Keratinocyte (primary cell): ENCODE data around the gene GM2A. TPM values are rescaled to one million over a fixed set of nuclear protein-coding genes. Genes with fewer than 3 reads are reported as not detected.

Experiments
- DNase-seq: peaks from one replicate; pipeline ENCODE4 v3.0.0-alpha.2; 2011; ENCODE audit warnings: low read depth, missing footprints, low spot score
- FAIRE-seq: peaks from 2 replicates; lab custom pipeline; 2011; peaks lifted over from hg19 to GRCh38; lab: Jason Lieb, UNC
- H2AFZ ChIP-seq: 2 replicates; pipeline ENCODE4 v1.6.0; 2012; ENCODE audit warnings: low read length, control low read depth, inconsistent platforms; ENCODE audit not compliant: control insufficient read depth
- H3K27ac ChIP-seq: 2 replicates; pipeline ENCODE4 v1.5.1; 2011; ENCODE audit warnings: low read length; ENCODE audit not compliant: control insufficient read depth, insufficient read depth
- H3K27me3 ChIP-seq: 3 replicates; pipeline ENCODE4 v1.6.0; 2011; ENCODE audit warnings: low read length; ENCODE audit not compliant: control insufficient read depth, insufficient read depth; ENCODE audit errors: extremely low read depth
- H3K36me3 ChIP-seq, 2 experiments: 2 replicates in 1 of 2; 3 replicates in 1 of 2; pipeline ENCODE4 v1.5.1; 2011; ENCODE audit warnings: low read length in 2 of 2, mild to moderate bottlenecking in 1 of 2; ENCODE audit not compliant: control insufficient read depth in 2 of 2, insufficient read depth in 2 of 2; ENCODE audit errors: extremely low read depth in 1 of 2
- H3K4me1 ChIP-seq: 3 replicates; pipeline ENCODE4 v1.5.1; 2011; ENCODE audit warnings: low read length; ENCODE audit not compliant: control insufficient read depth, insufficient read depth; ENCODE audit errors: extremely low read depth
- H3K4me2 ChIP-seq: 3 replicates; pipeline ENCODE4 v1.6.0; 2011; ENCODE audit warnings: low read depth, low read length; ENCODE audit not compliant: control insufficient read depth, insufficient read depth; ENCODE audit errors: extremely low read depth
- H3K4me3 ChIP-seq, 3 experiments: fragments of 200-600 bp in 1 of 3; sonication (generic) in 1 of 3; 2 replicates in 2 of 3; 3 replicates in 1 of 3; pipeline ENCODE4 v1.5.1; 2011 to 2016; ENCODE audit warnings: low read length in 3 of 3, mild to moderate bottlenecking in 3 of 3, control low read depth in 2 of 3, inconsistent platforms in 1 of 3, low read depth in 1 of 3, mixed read lengths in 1 of 3, mixed run types in 1 of 3, moderate library complexity in 1 of 3; ENCODE audit not compliant: control insufficient read depth in 2 of 3, insufficient read depth in 2 of 3; ENCODE audit errors: extremely low read depth in 1 of 3
- H3K79me2 ChIP-seq: 2 replicates; pipeline ENCODE4 v1.6.0; 2012; ENCODE audit warnings: low read length; ENCODE audit not compliant: control insufficient read depth, insufficient read depth
- H3K9ac ChIP-seq: 3 replicates; pipeline ENCODE4 v1.6.0; 2011; ENCODE audit warnings: low read length; ENCODE audit not compliant: control insufficient read depth, insufficient read depth; ENCODE audit errors: extremely low read depth
- H3K9me1 ChIP-seq: 3 replicates; pipeline ENCODE4 v1.6.0; 2011; ENCODE audit warnings: low read length; ENCODE audit not compliant: control insufficient read depth, insufficient read depth; ENCODE audit errors: extremely low read depth
- H3K9me3 ChIP-seq: 2 replicates; pipeline ENCODE4 v1.5.1; 2012; ENCODE audit warnings: low read depth, low read length; ENCODE audit not compliant: control insufficient read depth
- H4K20me1 ChIP-seq: 3 replicates; pipeline ENCODE4 v1.6.0; 2011; ENCODE audit warnings: low read length; ENCODE audit not compliant: control insufficient read depth, insufficient read depth; ENCODE audit errors: extremely low read depth
- EZH2 ChIP-seq: IDR thresholded peaks from one replicate; pipeline ENCODE4 v1.6.1; 2012; ENCODE audit warnings: inconsistent platforms, mild to moderate bottlenecking, low read length, moderate library complexity
- dilution Hi-C: fragments of 300-500 bp; cut with MboI; formaldehyde crosslinking; loops from one replicate; pipeline ENCODE4 v1.7.0; 2020; ENCODE audit warnings: low sequenced_read_pairs; ENCODE audit not compliant: extremely low pct_ligation_motif_present
- polyA plus RNA-seq, 5 experiments: library from polyadenylated mRNA; depleted of rRNA in 3 of 5; stranded (reverse) in 3 of 5; stranded (forward) in 1 of 5; unstranded in 1 of 5; fragments of >200 nt; gene quantifications; 1 replicate in 1 of 5; 2 replicates in 3 of 5; 3 replicates in 1 of 5; pipeline versions ENCODE4 v1.2.1 to v1.2.3, GENCODE V29; 2011 to 2012; ENCODE audit warnings: missing spikeins in 2 of 5, low read depth in 1 of 5, low replicate concordance in 1 of 5
- TF ChIP-seq, protein P1 (sequence below), 3 experiments: IDR thresholded peaks in 1 of 3; conservative IDR thresholded peaks in 1 of 3; optimal IDR thresholded peaks in 1 of 3; 2 replicates in 2 of 3; 3 replicates in 1 of 3; pipeline versions ENCODE3 to v1.5.1; 2011; ENCODE audit warnings: low read length in 3 of 3, mild to moderate bottlenecking in 3 of 3, moderate library complexity in 2 of 3, control low read depth in 1 of 3, inconsistent platforms in 1 of 3; ENCODE audit not compliant: insufficient read depth in 2 of 3; ENCODE audit errors: extremely low read depth in 1 of 3

Gene GM2A
- polyA plus RNA-seq, 1 donor (not counting 4 experiments of a cell fraction or from before 2014, with no cell fraction given): 117 TPM

DNA sequence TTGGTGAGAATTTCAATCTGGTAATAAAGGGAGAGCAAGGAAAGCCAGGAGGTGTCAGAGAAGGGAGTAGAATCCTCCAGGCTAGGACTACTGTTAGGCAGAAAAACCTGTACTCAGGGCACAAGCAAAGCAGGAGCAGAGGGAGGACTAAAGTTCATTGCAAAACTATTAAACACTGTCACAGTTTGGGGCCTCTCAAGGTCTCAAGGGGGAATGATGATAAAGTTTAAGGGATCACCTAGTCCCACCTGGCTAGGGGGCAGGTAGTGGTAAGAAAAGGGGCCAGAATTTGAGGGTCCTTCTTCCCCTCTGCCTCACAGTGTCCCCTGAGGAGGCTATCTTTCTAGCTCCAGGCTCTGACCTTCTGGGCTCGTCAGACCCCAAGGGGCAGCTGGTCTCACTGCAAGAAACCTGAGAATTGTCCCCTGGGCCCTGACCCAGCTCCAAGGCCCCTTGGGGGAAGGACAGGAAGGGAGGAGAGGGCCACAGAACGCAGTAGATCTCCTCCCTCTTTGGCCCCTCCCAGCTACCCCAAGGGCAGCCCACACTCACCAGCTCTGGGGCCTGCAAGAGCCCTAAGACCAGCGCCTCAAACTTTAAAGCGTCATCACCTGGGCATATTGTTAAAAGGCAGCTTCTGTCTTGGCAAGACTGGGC is 30.1 kb upstream of the GM2A start:
- no peaks in the 10 kb centered on the region for H3K36me3 ChIP-seq
- dilution Hi-C loops: no loop called here
- H3K4me2 ChIP-seq: peak overlapping the region; percentile 87
- peak overlapping the region; percentile 55 for H3K9ac ChIP-seq
- no peak overlapping the region for H3K27ac ChIP-seq
- DNase-seq (no peak), FAIRE-seq (no peak)
- peaks cover 4% of the 10 kb centered on the region for H3K4me1 ChIP-seq
- no peaks in the 10 kb centered on the region for H3K9me1 ChIP-seq
- TF ChIP-seq EZH2: no peak
- TF ChIP-seq, protein P1, sequence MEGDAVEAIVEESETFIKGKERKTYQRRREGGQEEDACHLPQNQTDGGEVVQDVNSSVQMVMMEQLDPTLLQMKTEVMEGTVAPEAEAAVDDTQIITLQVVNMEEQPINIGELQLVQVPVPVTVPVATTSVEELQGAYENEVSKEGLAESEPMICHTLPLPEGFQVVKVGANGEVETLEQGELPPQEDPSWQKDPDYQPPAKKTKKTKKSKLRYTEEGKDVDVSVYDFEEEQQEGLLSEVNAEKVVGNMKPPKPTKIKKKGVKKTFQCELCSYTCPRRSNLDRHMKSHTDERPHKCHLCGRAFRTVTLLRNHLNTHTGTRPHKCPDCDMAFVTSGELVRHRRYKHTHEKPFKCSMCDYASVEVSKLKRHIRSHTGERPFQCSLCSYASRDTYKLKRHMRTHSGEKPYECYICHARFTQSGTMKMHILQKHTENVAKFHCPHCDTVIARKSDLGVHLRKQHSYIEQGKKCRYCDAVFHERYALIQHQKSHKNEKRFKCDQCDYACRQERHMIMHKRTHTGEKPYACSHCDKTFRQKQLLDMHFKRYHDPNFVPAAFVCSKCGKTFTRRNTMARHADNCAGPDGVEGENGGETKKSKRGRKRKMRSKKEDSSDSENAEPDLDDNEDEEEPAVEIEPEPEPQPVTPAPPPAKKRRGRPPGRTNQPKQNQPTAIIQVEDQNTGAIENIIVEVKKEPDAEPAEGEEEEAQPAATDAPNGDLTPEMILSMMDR (optimal IDR thresholded peaks at IDR 0.05 in 1 of 3, IDR thresholded peaks at IDR 0.05 in 1 of 3, conservative IDR thresholded peaks at IDR 0.05 in 1 of 3; ENCODE audit: extremely low read depth in 1 of 3, insufficient read depth in 2 of 3, low read length in 3 of 3): no peak
- H2AFZ ChIP-seq: peak overlapping the region; percentile 86
- H3K9me3 ChIP-seq: no peaks in the 10 kb centered on the region
- no peaks in the 10 kb centered on the region for H3K79me2 ChIP-seq
- no peaks in the 10 kb centered on the region for H4K20me1 ChIP-seq
- H3K27me3 ChIP-seq: no peaks in the 10 kb centered on the region
- H3K4me3 ChIP-seq: peak overlapping the region; percentile 69 to 85 (median 69)

DNA sequence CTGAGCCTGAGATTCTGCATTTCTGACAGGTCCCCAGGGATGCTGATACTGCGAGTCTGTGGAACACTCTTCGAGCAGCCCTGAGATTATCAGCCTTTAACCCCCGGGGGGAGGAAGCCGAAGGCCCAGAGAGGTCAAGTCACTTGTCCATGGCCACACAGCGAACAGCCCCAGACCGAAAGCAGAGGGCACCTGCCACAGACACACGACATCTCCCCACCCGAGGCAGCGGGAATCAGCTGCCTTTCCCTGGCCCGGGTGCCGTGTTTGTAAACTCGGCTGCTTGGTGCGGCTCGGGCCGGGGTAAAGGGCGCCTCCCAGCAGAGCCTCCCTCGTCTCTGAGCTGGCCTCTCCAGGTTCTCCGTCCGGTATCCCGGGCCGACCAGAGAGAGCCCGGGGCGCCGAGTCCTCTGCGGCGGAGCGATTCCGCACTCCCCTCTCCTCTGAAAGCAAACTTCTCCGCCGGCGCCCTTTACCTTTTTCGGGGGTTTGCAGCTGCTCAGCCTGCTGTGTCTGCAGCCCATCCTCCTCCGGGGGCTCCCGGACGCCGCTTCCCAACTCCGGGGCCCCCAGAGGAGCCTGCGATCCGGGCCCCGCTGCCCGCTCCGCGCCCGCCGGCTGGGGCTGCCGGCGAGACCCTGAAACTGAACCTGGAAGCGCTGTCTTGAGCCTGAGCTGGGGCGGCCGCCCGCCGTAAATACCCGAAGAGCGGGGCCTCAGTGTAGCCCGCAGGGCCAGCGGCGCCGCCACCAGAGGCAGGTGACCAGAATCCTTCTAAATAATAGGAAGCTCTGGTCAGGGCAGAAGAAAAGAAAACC is 29.3 kb upstream of the GM2A start, which contains the start of gene CCDC69:
Gene CCDC69, minus strand, starts transcription at position 646 of the 818 bp plus-strand sequence. Its CDS starts 122 bp downstream, at position 524.
- Histone ChIP-seq H3K27me3 (no peaks in the 10 kb centered on the region), H3K79me2 (no peaks in the 10 kb centered on the region), H3K9me1 (no peaks in the 10 kb centered on the region), H3K9me3 (no peaks in the 10 kb centered on the region), H4K20me1 (no peaks in the 10 kb centered on the region), H3K4me1 (peaks cover 4% of the 10 kb centered on the region), H3K9ac (peak within 1 kb of the TSS; percentile 55), H3K4me2 (peak within 1 kb of the TSS; percentile 87), H2AFZ (peak within 1 kb of the TSS; percentile 86), H3K36me3 (no peaks in the 10 kb centered on the region), H3K4me3 (peak within 1 kb of the TSS; percentile 69 to 85 (median 69)), H3K27ac (no peak within 1 kb of the TSS)
- FAIRE-seq: no peak
- TF ChIP-seq, protein P1 (optimal IDR thresholded peaks at IDR 0.05 in 1 of 3, IDR thresholded peaks at IDR 0.05 in 1 of 3, conservative IDR thresholded peaks at IDR 0.05 in 1 of 3; ENCODE audit: extremely low read depth in 1 of 3, insufficient read depth in 2 of 3, low read length in 3 of 3): peak in 2 of 3 experiments; percentile 12 to 27
- no peak for TF ChIP-seq EZH2
- dilution Hi-C loops: no loop called here
- no peak for DNase-seq
